Measurements from ENCODE around the gene LTBP3. TPM values are rescaled to one million over a fixed set of nuclear protein-coding genes. Genes with fewer than 3 reads are reported as not detected.

Gene LTBP3
- total and polyA plus RNA-seq, 9 of the 15 experiments (the other 6 are each of a cell fraction or from before 2014, with no cell fraction given), result 0.06 to 20.5 (median 4.8) TPM

DNA sequence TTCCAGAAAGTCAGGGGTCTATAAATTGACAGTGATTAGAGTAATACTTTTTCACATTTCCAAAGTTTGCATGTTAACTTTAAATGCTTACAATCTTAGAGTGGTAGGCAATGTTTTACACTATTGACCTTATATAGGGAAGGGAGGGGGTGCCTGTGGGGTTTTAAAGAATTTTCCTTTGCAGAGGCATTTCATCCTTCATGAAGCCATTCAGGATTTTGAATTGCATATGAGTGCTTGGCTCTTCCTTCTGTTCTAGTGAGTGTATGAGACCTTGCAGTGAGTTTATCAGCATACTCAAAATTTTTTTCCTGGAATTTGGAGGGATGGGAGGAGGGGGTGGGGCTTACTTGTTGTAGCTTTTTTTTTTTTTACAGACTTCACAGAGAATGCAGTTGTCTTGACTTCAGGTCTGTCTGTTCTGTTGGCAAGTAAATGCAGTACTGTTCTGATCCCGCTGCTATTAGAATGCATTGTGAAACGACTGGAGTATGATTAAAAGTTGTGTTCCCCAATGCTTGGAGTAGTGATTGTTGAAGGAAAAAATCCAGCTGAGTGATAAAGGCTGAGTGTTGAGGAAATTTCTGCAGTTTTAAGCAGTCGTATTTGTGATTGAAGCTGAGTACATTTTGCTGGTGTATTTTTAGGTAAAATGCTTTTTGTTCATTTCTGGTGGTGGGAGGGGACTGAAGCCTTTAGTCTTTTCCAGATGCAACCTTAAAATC, 54.0 kb downstream of the LTBP3 start (continued):
- TF ChIP-seq, protein P1, sequence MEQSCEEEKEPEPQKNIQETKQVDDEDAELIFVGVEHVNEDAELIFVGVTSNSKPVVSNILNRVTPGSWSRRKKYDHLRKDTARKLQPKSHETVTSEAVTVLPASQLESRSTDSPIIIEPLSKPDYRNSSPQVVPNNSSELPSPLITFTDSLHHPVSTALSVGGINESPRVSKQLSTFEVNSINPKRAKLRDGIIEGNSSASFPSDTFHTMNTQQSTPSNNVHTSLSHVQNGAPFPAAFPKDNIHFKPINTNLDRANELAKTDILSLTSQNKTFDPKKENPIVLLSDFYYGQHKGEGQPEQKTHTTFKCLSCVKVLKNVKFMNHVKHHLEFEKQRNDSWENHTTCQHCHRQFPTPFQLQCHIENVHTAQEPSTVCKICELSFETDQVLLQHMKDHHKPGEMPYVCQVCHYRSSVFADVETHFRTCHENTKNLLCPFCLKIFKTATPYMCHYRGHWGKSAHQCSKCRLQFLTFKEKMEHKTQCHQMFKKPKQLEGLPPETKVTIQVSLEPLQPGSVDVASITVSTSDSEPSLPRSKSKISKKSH (CRISPR knock-in tag; IDR thresholded peaks at IDR 0.05), result peak; percentile 43; the same call in 1 of the 2 replicates
- TF ChIP-seq PTTG1 (tag; IDR thresholded peaks at IDR 0.05; ENCODE audit: low read depth) (no peak), MTA2 (IDR thresholded peaks at IDR 0.05; ENCODE audit: low read depth) (no peak), SIN3A (IDR thresholded peaks at IDR 0.05; ENCODE audit: borderline replicate concordance in 2 of 2, control insufficient read depth in 1 of 2, low read depth in 2 of 2, low read length in 2 of 2) (peak; percentile 59 to 94; a peak in 2 of 4 replicates), ZNF324 (CRISPR knock-in tag; IDR thresholded peaks at IDR 0.05) (peak; percentile 40; the same call in 1 of the 2 replicates), PHF20 (IDR thresholded peaks at IDR 0.05; ENCODE audit: partially characterized antibody) (no peak), YY1 (IDR thresholded peaks at IDR 0.05; ENCODE audit: borderline replicate concordance in 1 of 3, control insufficient read depth in 1 of 3, extremely low read depth in 1 of 3, insufficient read depth in 3 of 3, insufficient read length in 1 of 3, insufficient replicate concordance in 2 of 3, low read depth in 1 of 3, low read length in 2 of 3) (peak in 1 of 3 experiments; percentile 2), SP1 (CRISPR knock-in tag; IDR thresholded peaks at IDR 0.05) (peak; percentile 78; the same call in 1 of the 2 replicates), PHB (CRISPR knock-in tag; IDR thresholded peaks at IDR 0.05) (peak; percentile 94), U2AF1 (optimal IDR thresholded peaks at IDR 0.05; ENCODE audit: low read depth, low read length) (peak; percentile 86), SAFB (IDR thresholded peaks at IDR 0.05; ENCODE audit: borderline replicate concordance, low read depth, low read length) (no peak), TCF7 (IDR thresholded peaks at IDR 0.05; ENCODE audit: borderline replicate concordance) (no peak), NCOA2 (IDR thresholded peaks at IDR 0.05; ENCODE audit: partially characterized antibody in 2 of 2) (no peak)
- TF ChIP-seq, protein P2, sequence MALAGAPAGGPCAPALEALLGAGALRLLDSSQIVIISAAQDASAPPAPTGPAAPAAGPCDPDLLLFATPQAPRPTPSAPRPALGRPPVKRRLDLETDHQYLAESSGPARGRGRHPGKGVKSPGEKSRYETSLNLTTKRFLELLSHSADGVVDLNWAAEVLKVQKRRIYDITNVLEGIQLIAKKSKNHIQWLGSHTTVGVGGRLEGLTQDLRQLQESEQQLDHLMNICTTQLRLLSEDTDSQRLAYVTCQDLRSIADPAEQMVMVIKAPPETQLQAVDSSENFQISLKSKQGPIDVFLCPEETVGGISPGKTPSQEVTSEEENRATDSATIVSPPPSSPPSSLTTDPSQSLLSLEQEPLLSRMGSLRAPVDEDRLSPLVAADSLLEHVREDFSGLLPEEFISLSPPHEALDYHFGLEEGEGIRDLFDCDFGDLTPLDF (CRISPR knock-in tag; IDR thresholded peaks at IDR 0.05), result no peak
